ENCODE measurements around the gene ERAL1.
"Not testable (repeated sequence)": the region's sequence is repeated elsewhere in the genome, so short reads cannot be mapped to it uniquely, and the experiment has no call there.

Gene ERAL1

DNA sequence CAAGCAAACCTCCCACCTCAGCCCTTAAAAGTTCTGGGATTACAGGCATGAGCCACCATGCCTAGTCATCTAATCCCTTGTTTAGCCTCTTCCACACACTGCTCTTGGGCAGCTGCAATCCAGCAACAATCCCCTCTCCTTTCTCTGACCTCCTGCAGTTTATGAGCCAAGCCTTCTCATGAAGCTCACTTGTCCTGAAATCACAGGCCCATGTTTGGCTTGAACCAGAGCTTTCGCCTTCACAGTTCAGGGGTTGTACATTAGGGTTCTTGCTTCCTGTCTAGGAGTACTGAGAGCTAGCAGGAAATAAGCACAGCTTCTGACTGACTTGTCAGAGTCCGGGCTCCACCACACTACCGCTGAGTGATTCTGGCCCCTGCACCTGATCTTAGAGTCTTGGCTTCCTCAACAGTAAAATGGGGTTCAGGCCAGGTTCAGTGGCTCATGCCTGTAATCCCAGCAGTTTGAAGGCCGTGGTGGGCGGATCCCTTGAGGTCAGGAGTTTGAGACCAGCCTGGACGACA is 16.3 kb downstream of the ERAL1 start:
- TF ChIP-seq, protein P1, sequence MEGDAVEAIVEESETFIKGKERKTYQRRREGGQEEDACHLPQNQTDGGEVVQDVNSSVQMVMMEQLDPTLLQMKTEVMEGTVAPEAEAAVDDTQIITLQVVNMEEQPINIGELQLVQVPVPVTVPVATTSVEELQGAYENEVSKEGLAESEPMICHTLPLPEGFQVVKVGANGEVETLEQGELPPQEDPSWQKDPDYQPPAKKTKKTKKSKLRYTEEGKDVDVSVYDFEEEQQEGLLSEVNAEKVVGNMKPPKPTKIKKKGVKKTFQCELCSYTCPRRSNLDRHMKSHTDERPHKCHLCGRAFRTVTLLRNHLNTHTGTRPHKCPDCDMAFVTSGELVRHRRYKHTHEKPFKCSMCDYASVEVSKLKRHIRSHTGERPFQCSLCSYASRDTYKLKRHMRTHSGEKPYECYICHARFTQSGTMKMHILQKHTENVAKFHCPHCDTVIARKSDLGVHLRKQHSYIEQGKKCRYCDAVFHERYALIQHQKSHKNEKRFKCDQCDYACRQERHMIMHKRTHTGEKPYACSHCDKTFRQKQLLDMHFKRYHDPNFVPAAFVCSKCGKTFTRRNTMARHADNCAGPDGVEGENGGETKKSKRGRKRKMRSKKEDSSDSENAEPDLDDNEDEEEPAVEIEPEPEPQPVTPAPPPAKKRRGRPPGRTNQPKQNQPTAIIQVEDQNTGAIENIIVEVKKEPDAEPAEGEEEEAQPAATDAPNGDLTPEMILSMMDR (IDR thresholded peaks at IDR 0.05), result no peak
- Histone ChIP-seq H3K27ac (no peak overlapping the region), H3K4me3 (no peak overlapping the region)
- no peak for DNase-seq (ENCODE audit: low spot score)

DNA sequence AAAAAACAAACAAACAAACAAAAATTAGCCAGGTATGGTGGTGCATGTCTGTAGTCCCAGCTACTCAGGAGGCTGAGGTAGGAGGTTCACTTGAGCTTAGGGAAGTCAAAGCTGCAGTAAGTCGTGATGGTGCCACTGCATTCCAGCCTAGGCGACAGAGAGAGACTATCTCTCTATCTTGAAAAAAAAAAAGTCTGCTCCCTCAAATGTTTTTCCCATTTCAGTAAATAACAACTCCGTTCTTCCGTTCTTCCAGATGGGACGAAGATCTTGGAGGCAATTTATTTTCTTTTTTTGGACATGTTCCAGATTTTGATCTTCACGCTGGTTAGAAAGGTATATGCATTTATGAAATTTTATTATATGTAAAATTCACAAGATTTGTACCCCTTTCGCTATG is 19.0 kb downstream of the ERAL1 start:
- no peak overlapping the region for H3K4me3 ChIP-seq
- no peak overlapping the region for H3K27ac ChIP-seq
- TF ChIP-seq, protein P1 (IDR thresholded peaks at IDR 0.05), result no peak
- no peak for DNase-seq (ENCODE audit: low spot score)

DNA sequence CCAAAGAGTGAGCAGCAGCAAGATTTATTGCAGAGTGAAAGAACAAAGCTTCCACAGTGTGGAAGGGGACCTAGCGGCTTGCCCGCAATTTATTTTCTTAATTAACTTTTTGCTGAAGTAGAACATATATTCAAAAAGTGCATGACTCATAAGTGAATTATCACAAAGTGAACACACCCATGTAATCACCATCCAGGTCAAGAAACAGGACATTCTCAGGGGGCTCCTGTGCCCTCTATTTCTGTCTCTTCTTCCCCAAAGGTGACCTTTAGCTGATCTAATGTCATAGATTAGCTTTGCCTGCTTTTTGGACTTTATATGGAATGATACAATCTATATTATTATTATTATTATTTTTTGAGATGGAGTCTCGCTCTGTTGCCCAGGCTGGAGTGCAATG is 19.9 kb downstream of the ERAL1 start:
- no peak for DNase-seq (ENCODE audit: low spot score)
- H3K4me3 ChIP-seq, result no peak overlapping the region
- TF ChIP-seq, protein P1 (IDR thresholded peaks at IDR 0.05), result no peak
- H3K27ac ChIP-seq, result no peak overlapping the region

DNA sequence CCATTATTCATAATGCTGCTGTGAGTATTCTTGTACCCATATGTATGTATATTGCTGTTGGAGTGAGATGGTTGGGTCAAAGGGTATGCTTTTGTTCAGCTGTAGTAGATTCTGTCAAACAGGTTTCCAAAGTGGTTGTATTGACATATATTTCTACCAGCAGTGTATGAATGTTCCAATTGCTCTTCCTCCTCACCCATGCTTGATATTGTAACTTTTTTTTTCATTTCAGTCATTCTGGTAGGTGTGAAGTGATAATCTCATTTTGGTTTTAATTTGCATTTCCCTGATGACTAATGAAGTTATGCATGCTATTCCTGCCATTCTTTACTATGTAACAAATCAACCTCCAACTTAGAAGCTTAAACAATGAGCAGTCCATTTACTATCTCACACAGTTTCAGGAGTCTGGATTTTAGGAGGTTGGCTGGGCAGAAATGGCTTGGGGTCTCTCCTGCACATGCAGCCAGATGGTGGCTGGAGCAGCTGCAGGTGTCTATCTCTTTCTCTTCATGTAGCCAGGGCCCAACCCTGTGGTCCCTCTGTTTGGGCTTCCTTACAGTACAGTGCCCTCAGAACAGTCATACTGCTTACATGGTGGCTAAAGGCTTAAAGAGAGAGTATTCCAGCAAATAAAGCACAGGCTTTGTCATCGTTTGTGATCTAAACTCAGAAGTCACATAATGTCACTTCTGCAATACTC is 21.2 kb downstream of the ERAL1 start:
- H3K27ac ChIP-seq, result no peak overlapping the region
- DNase-seq (ENCODE audit: low spot score), result no peak

DNA sequence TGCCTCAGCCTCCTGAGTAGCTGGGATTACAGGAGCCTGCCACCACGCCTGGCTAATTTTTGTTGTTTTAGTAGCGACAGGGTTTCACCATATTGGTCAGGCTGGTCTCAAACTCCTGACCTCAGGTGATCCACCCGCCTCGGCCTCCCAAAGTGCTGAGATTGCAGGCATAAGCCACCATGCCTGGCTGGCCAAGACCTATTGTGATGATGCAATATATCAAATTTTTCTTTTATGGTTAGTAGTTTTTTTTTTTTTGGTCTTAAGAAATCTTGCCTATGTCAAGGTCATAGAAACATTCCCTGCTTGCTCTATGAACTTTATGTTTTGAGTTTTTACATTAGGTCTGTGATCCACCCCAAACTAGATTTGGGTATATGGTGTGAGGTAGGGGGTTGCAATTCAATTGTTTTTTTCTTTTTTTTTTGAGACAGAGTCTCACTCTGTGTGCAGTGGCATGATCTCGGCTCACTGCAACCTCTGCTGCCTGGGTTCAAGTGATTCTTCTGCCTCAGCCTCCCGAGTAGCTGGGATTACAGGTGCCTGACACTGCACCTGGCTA is 22.4 kb downstream of the ERAL1 start:
- H3K4me3 ChIP-seq; H3K27ac ChIP-seq; DNase-seq (ENCODE audit: low spot score): not testable (repeated sequence)

More for the DNA sequence above, 21.2 kb downstream of the ERAL1 start:
- H3K4me3 ChIP-seq, result no peak overlapping the region
- TF ChIP-seq, protein P1 (IDR thresholded peaks at IDR 0.05), result no peak

DNA sequence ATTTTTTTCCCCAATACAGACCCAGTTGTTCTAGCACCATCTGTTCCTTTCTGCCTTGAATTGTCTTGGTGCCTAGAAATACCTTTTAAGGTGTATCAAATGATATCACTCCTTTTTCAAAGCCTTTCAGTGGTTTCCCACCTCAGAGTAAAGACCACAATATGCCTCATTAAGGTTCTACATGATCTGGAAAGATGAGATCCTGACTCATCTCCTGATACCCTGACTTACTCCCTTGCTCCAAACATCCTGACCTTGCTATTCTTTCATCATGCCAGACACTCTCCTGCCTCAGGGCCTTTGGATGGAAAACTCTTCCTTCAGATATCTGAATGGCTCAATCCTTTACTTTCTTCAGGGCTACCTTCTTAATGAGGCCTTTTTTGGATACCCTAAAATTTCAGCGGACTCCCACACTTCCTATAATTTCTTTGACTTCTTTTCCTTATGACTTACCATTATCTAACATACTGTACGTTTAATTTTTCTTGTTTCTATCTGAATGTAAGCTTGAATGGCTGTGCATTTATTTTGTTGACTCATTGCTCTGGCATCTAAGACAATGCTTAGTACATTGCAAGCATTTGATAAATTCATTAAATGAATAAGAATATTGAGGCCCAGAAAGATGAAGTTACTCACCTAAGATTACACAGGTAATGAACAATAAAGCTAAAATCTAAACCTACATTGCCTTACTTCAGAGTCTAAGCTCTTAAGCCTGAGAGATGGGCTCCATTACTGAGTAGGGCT is 23.5 kb downstream of the ERAL1 start:
- no peak for DNase-seq (ENCODE audit: low spot score)
- Histone ChIP-seq H3K27ac (no peak overlapping the region), H3K4me3 (no peak overlapping the region)
- TF ChIP-seq, protein P1 (IDR thresholded peaks at IDR 0.05), result no peak

DNA sequence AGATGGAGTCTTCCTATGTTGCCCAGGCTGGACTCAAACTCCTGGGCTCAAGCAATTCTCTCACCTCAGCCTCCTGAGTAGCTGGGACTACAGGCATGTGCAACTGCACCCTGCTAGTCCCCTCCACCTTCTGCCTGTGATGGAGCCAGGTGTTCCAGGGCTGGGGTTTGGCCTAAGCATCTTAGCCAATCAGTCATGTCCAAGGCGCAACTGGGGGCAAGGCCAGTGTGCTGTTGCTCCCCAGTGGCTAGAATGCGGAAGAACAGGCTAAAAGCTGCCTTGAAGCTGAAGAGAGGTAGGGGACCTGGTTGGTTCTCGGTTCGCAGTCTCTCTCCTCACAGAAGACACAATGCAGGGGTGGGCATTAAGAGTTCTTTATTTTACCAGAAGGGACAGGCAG is 24.2 kb downstream of the ERAL1 start:
- Histone ChIP-seq H3K4me3 (no peak overlapping the region), H3K27ac (no peak overlapping the region)
- TF ChIP-seq, protein P1 (IDR thresholded peaks at IDR 0.05), result no peak
- DNase-seq (ENCODE audit: low spot score), result no peak

All from coronary artery (tissue), 2 donors.